GM12878 (cell line): ENCODE results near the gene MACROD2. TPM values are rescaled to one million over a fixed set of nuclear protein-coding genes. Genes with fewer than 3 reads are reported as not detected.

Source experiments
- ATAC-seq: fragments of 200-7000 bp; cut with Tn5 transposase; 3 replicates; pipeline ENCODE4 v1.9.1; 2020; ENCODE audit warnings: mild to moderate bottlenecking, moderate library complexity
- BruUV-seq: library from RNA; stranded (reverse); fragments of 400-500 nt; replicated peaks from 2 replicates; lab custom pipeline; 2021; lab: Mats Ljungman, UMichigan
- CTCF ChIA-PET: fragments of 300-600 bp; sonication (Branson Sonifier 250); formaldehyde crosslinking; extraction: SDS; loops from one replicate; lab custom pipeline; 2021; ENCODE audit warnings: inconsistent platforms; lab: Yijun Ruan, JAX
- POLR2A ChIA-PET: fragments of 350-600 bp; formaldehyde crosslinking; extraction: SDS; loops from one replicate; lab custom pipeline; 2021; ENCODE audit warnings: inconsistent platforms; lab: Charles Lee
- RAD21 ChIA-PET: fragments of 300-600 bp; sonication (Branson Sonifier 250); formaldehyde crosslinking; loops from one replicate; lab custom pipeline; 2023; ENCODE audit warnings: antibody characterized with exemption; ENCODE audit not compliant: unreplicated experiment; lab: Charles Lee
- SMC1A ChIA-PET: fragments of 300-600 bp; sonication (Branson Sonifier 250); formaldehyde crosslinking; loops from one replicate; lab custom pipeline; 2023; ENCODE audit not compliant: unreplicated experiment, uncharacterized antibody; lab: Charles Lee
- DNase-seq: peaks from one replicate; pipeline ENCODE4 v3.0.0-alpha.2; 2011; ENCODE audit warnings: low read depth, low spot score
- FAIRE-seq: peaks from 3 replicates; lab custom pipeline; 2011; peaks lifted over from hg19 to GRCh38; lab: Jason Lieb, UNC
- H2AFZ ChIP-seq: 2 replicates; pipeline ENCODE4 v1.6.0; 2011; ENCODE audit warnings: low read depth, low read length, control low read depth; ENCODE audit not compliant: control insufficient read depth
- H3K27ac ChIP-seq: 2 replicates; pipeline ENCODE4 v1.5.1; 2011; ENCODE audit warnings: control low read depth; ENCODE audit not compliant: control insufficient read depth, insufficient read depth
- H3K27me3 ChIP-seq, 2 experiments: replicated peaks in 1 of 2; 2 replicates each; pipeline versions ENCODE4 v1.6.0 to v1.6.1; 2011; ENCODE audit warnings: low read length in 1 of 2; ENCODE audit not compliant: control insufficient read depth in 2 of 2, insufficient read depth in 2 of 2
- H3K36me3 ChIP-seq, 2 experiments: 2 replicates each; pipeline ENCODE4 v1.5.1; 2011; ENCODE audit warnings: low read length in 1 of 2; ENCODE audit not compliant: control insufficient read depth in 2 of 2, insufficient read depth in 2 of 2
- H3K4me1 ChIP-seq: 2 replicates; pipeline ENCODE4 v1.6.1; 2011; ENCODE audit warnings: mild to moderate bottlenecking, low read length, moderate library complexity, mixed read lengths; ENCODE audit not compliant: control insufficient read depth, insufficient read depth
- H3K4me2 ChIP-seq: 2 replicates; pipeline ENCODE4 v1.6.0; 2011; ENCODE audit warnings: control low read depth; ENCODE audit not compliant: control insufficient read depth, insufficient read depth
- H3K4me3 ChIP-seq: fragments of 200-600 bp; sonication (generic); 2 replicates; pipeline ENCODE4 v1.5.1; 2016
- H3K79me2 ChIP-seq: 2 replicates; pipeline ENCODE4 v1.6.0; 2011; ENCODE audit warnings: low read length; ENCODE audit not compliant: control insufficient read depth, insufficient read depth
- H3K9ac ChIP-seq: 2 replicates; pipeline ENCODE4 v1.8.0; 2011; ENCODE audit warnings: low read length, control low read depth, mixed read lengths; ENCODE audit not compliant: control insufficient read depth, insufficient read depth
- H3K9me3 ChIP-seq: replicated peaks from 3 replicates; pipeline ENCODE4 v1.5.1; 2011; ENCODE audit warnings: mild to moderate bottlenecking, low read length; ENCODE audit not compliant: control insufficient read depth, insufficient read depth
- H4K20me1 ChIP-seq: 2 replicates; pipeline ENCODE4 v1.6.0; 2011; ENCODE audit not compliant: control insufficient read depth, insufficient read depth
- ATF2 ChIP-seq: IDR thresholded peaks from 2 replicates; pipeline ENCODE4 v1.6.1; 2012; ENCODE audit warnings: low read length, inconsistent platforms
- BCL3 ChIP-seq: IDR thresholded peaks from 2 replicates; pipeline ENCODE4 v1.6.1; 2011; ENCODE audit warnings: borderline replicate concordance, low read depth, mild to moderate bottlenecking, moderate library complexity, low read length; ENCODE audit not compliant: insufficient read depth, poor library complexity, severe bottlenecking
- BHLHE40 ChIP-seq, 2 experiments: fragments of 450-650 bp in 1 of 2; IDR thresholded peaks; 2 replicates each; pipeline ENCODE4 v1.6.1; 2011 to 2017; ENCODE audit warnings: low read depth in 2 of 2, borderline replicate concordance in 1 of 2, improper control_type of control experiment in 1 of 2, low read length in 1 of 2, mild to moderate bottlenecking in 1 of 2
- CBX3 ChIP-seq: fragments of 200-600 bp; sonication (generic); IDR thresholded peaks from 2 replicates; pipeline ENCODE4 v1.6.1; 2016; ENCODE audit warnings: low read depth, borderline replicate concordance
- MLLT1 ChIP-seq: fragments of 450-650 bp; IDR thresholded peaks from 2 replicates; pipeline ENCODE4 v1.6.1; 2016; ENCODE audit warnings: mild to moderate bottlenecking
- POLR2AphosphoS2 ChIP-seq: IDR thresholded peaks from 2 replicates; pipeline ENCODE4 v1.6.1; 2011; ENCODE audit warnings: low read depth, mild to moderate bottlenecking, low read length, improper control_type of control experiment, moderate library complexity
- SRF ChIP-seq, 2 experiments: IDR thresholded peaks; 2 replicates each; pipeline ENCODE4 v1.6.1; 2011; ENCODE audit warnings: low read depth in 2 of 2, low read length in 2 of 2, mild to moderate bottlenecking in 1 of 2, moderate library complexity in 1 of 2
- ZSCAN29 ChIP-seq: fragments of 450-650 bp; IDR thresholded peaks from 2 replicates; pipeline ENCODE4 v1.6.1; 2017; ENCODE audit warnings: mild to moderate bottlenecking, moderate library complexity
- WGBS: methylation state at CpG from one replicate; pipeline ENCODE4 v1.1.6; 2016; ENCODE audit warnings: low lambda C conversion rate; ENCODE audit not compliant: insufficient replicate concordance, insufficient coverage; ENCODE audit errors: missing lambda C conversion rate; 5-methylcytosine and 5-hydroxymethylcytosine counted together
- in situ Hi-C: fragments of 300-500 bp; cut with MboI; formaldehyde crosslinking; loops from 9 replicates; pipeline ENCODE4 v1.14.3; 2018; ENCODE audit warnings: mixed read lengths
- intact Hi-C: fragments of 100-400 bp; cut with micrococcal nuclease; formaldehyde crosslinking; loops from one replicate; pipeline ENCODE4 v1.14.2; 2022; ENCODE audit not compliant: unreplicated experiment
- polyA plus RNA-seq, 11 experiments: library from polyadenylated mRNA; depleted of rRNA in 4 of 11; unstranded in 6 of 11; stranded (reverse) in 5 of 11; fragments of >200 nt; fragmentation: Nextera tagmentation in 4 of 11; fragmentation: Illumina TruSeq in 1 of 11; extraction: Ambion mirVana in 4 of 11; extraction: Trizol in 1 of 11; gene quantifications; 1 replicate in 1 of 11; 2 replicates in 10 of 11; pipeline versions ENCODE4 v1.2.1 to v1.2.3, GENCODE V29; 2011 to 2016; ENCODE audit warnings: inconsistent platforms in 2 of 11, missing spikeins in 2 of 11, low read depth in 1 of 11
- total RNA-seq, 4 experiments: library from RNA; depleted of rRNA in 3 of 4; stranded (reverse); fragments of >200 nt in 3 of 4; fragmentation: Illumina TruSeq in 1 of 4; extraction: Trizol in 1 of 4; gene quantifications; 2 replicates each; pipeline versions ENCODE4 v1.2.1 to v1.2.3, GENCODE V29; 2013 to 2021

MACROD2 gene
- total and polyA plus RNA-seq, 10 of the 15 experiments (the other 5 are each of a cell fraction or from before 2014, with no cell fraction given) = 1.1 to 21.5 (median 2.2) TPM

GRCh38 chr20:14343491-14344065 lies 348.3 kb downstream of the MACROD2 start:
- no peaks in the 10 kb centered on the region for H3K4me1 ChIP-seq
- ATAC-seq = peak; percentile 74
- 0% methylated on average over 2 of the region's 2 CpGs for WGBS
- in situ Hi-C loops = loop anchor here (25.0 kb wide), 1 partner anchor 1319 kb away; no protein-coding TSS in a partner anchor
- H3K4me2 ChIP-seq = no peak overlapping the region
- SMC1A ChIA-PET = interaction anchor here (0.6 to 1.5 kb wide), 3 partner anchors 24 to 1929 kb away, joined by 3 read pairs; no protein-coding TSS in a partner anchor
- CTCF ChIA-PET = no interaction called here
- H3K27ac ChIP-seq = no peak overlapping the region
- no peaks in the 10 kb centered on the region for H3K27me3 ChIP-seq
- no peaks in the 10 kb centered on the region for H3K9me3 ChIP-seq
- POLR2A ChIA-PET = no interaction called here
- no peaks in the 10 kb centered on the region for H3K79me2 ChIP-seq
- no peaks in the 10 kb centered on the region for H4K20me1 ChIP-seq
- TF ChIP-seq ZSCAN29 (no peak), BHLHE40 (IDR thresholded peaks at IDR 0.05; ENCODE audit: borderline replicate concordance in 1 of 2, low read depth in 2 of 2, low read length in 1 of 2) (peak; percentile 30 to 46; a peak in 2 of 4 replicates)
- no peak overlapping the region for H3K9ac ChIP-seq
- intact Hi-C loops = loop anchor here (5.0 kb wide), 1 partner anchor 59 kb away; no protein-coding TSS in a partner anchor
- no TSS peak for BruUV-seq
- H2AFZ ChIP-seq = no peak overlapping the region
- no peak for FAIRE-seq
- H3K36me3 ChIP-seq = no peaks in the 10 kb centered on the region
- H3K4me3 ChIP-seq = no peak overlapping the region
- RAD21 ChIA-PET = no interaction called here
- DNase-seq = no peak

- intact Hi-C loops = loop anchor here (5.0 kb wide), 1 partner anchor 58 kb away; no protein-coding TSS in a partner anchor
- Histone ChIP-seq H2AFZ (no peak overlapping the region), H3K27ac (no peak overlapping the region), H3K4me3 (no peak overlapping the region), H3K4me2 (no peak overlapping the region), H4K20me1 (no peaks in the 10 kb centered on the region), H3K27me3 (no peaks in the 10 kb centered on the region), H3K9ac (no peak overlapping the region), H3K36me3 (no peaks in the 10 kb centered on the region), H3K79me2 (no peaks in the 10 kb centered on the region), H3K9me3 (no peaks in the 10 kb centered on the region), H3K4me1 (no peaks in the 10 kb centered on the region)
- no peak for DNase-seq
- FAIRE-seq = no peak
- no peak for ATAC-seq
- ChIA-PET RAD21 (no interaction called here), SMC1A (interaction anchor here (1.0 kb wide), 1 partner anchor 9 kb away, joined by 3 read pairs; no protein-coding TSS in a partner anchor), POLR2A (no interaction called here), CTCF (no interaction called here)
- BruUV-seq = no TSS peak
- in situ Hi-C loops = loop anchor here (25.0 kb wide), 1 partner anchor 1318 kb away; no protein-coding TSS in a partner anchor
- 5% methylated on average over 1 of the region's 1 CpG for WGBS
- TF ChIP-seq BCL3 = no peak
- no peak for TF ChIP-seq MLLT1
- TF ChIP-seq SRF (IDR thresholded peaks at IDR 0.05; ENCODE audit: low read depth in 2 of 2, low read length in 2 of 2) = no peak
- TF ChIP-seq POLR2AphosphoS2 = no peak
- TF ChIP-seq CBX3 = no peak
- TF ChIP-seq ATF2 = no peak
Measured at GRCh38 chr20:14344746-14345145, 349.4 kb downstream of the MACROD2 start.
